Measurements from ENCODE around the gene SUDS3. TPM values are rescaled to one million over a fixed set of nuclear protein-coding genes. Genes with fewer than 3 reads are reported as not detected.

Gene SUDS3
- polyA plus RNA-seq, 1 of the 3 experiments (the other 2 are of a cell fraction): 15.0 TPM

- Histone ChIP-seq H3K79me2 (ENCODE audit: insufficient read depth) (no peaks in the 10 kb centered on the region), H3K4me1 (ENCODE audit: control insufficient read depth in 1 of 2, insufficient read depth in 2 of 2, low read depth in 1 of 2, low read length in 1 of 2) (peaks cover 0 to 11% of the 10 kb centered on the region in 2 experiments; a peak in 3 of 4 replicates), H3K27ac (ENCODE audit: low read depth in 2 of 2, low read length in 1 of 2) (no peak overlapping the region), H3F3A (replicated peaks; ENCODE audit: insufficient read depth) (peaks cover 21% of the 10 kb centered on the region), H3K4me2 (no peak overlapping the region), H4K20me1 (ENCODE audit: insufficient read depth) (no peaks in the 10 kb centered on the region), H3K27me3 (ENCODE audit: insufficient read depth) (no peaks in the 10 kb centered on the region), H3K9me2 (no peaks in the 10 kb centered on the region), H3K9ac (no peak overlapping the region), H3K36me3 (replicated peaks in 1 of 2; ENCODE audit: control insufficient read depth in 1 of 2, insufficient read depth in 2 of 2, low read length in 1 of 2) (no peaks in the 10 kb centered on the region), H3K4me3 (ENCODE audit: low read depth in 2 of 2, low read length in 1 of 2) (no peak overlapping the region), H3K9me3 (no peaks in the 10 kb centered on the region), H2AFZ (ENCODE audit: low read depth) (no peak overlapping the region)
- ChIA-PET CTCF (no interaction called here), POLR2A (no interaction called here)
- WGBS (ENCODE audit: low lambda C conversion rate): 51% methylated on average over 3 of the region's 3 CpGs
- TF ChIP-seq EP300 (IDR thresholded peaks at IDR 0.05; ENCODE audit: borderline replicate concordance in 1 of 2, low read depth in 1 of 2, low read length in 1 of 2): no peak
- TF ChIP-seq NFIC (IDR thresholded peaks at IDR 0.05; ENCODE audit: borderline replicate concordance): no peak
- no peak for TF ChIP-seq MXI1 (IDR thresholded peaks at IDR 0.05; ENCODE audit: low read depth, low read length)
- TF ChIP-seq GATA2 (CRISPR knock-in tag; IDR thresholded peaks at IDR 0.05): no peak
- TF ChIP-seq REST (IDR thresholded peaks at IDR 0.05; ENCODE audit: low read depth, low read length): no peak
- TF ChIP-seq USF1 (IDR thresholded peaks at IDR 0.05; ENCODE audit: borderline replicate concordance, low read depth): no peak
- TF ChIP-seq EZH2phosphoT487 (IDR thresholded peaks at IDR 0.05; ENCODE audit: borderline replicate concordance, low read depth): no peak
- TF ChIP-seq FOXJ3 (CRISPR knock-in tag; IDR thresholded peaks at IDR 0.05): no peak
- no peak for TF ChIP-seq TAF1 (IDR thresholded peaks at IDR 0.05; ENCODE audit: borderline replicate concordance, low read depth, low read length)
- no peak for TF ChIP-seq FOXM1 (IDR thresholded peaks at IDR 0.05; ENCODE audit: low read depth)
- TF ChIP-seq SIN3A (IDR thresholded peaks at IDR 0.05; ENCODE audit: borderline replicate concordance, low read depth, low read length): no peak
- no peak for TF ChIP-seq GABPA (IDR thresholded peaks at IDR 0.05; ENCODE audit: low read depth)
- no peak for TF ChIP-seq POLR2AphosphoS5 (IDR thresholded peaks at IDR 0.05; ENCODE audit: low read depth, low read length)
- TF ChIP-seq PBX3 (IDR thresholded peaks at IDR 0.05): no peak
- TF ChIP-seq RXRA (IDR thresholded peaks at IDR 0.05; ENCODE audit: borderline replicate concordance, low read depth): no peak
- no peak for TF ChIP-seq IRF3 (IDR thresholded peaks at IDR 0.05; ENCODE audit: low read depth, low read length)
- no peak for TF ChIP-seq RAD21 (IDR thresholded peaks at IDR 0.05; ENCODE audit: low read length)
- no peak for TF ChIP-seq YY1 (IDR thresholded peaks at IDR 0.05; ENCODE audit: low read depth)
- TF ChIP-seq ZBTB33 (IDR thresholded peaks at IDR 0.05; ENCODE audit: borderline replicate concordance, low read depth): no peak
- TF ChIP-seq RCOR1 (IDR thresholded peaks at IDR 0.05; ENCODE audit: low read length): no peak
- no peak for DNase-seq
These were observed 62.7 kb downstream of the SUDS3 start for GRCh38 chr12:118439068-118439467.
